Measurements from ENCODE around the gene LRRC7.
"Not testable (repeated sequence)": the region's sequence is repeated elsewhere in the genome, so short reads cannot be mapped to it uniquely, and the experiment has no call there.

LRRC7 gene

DNA sequence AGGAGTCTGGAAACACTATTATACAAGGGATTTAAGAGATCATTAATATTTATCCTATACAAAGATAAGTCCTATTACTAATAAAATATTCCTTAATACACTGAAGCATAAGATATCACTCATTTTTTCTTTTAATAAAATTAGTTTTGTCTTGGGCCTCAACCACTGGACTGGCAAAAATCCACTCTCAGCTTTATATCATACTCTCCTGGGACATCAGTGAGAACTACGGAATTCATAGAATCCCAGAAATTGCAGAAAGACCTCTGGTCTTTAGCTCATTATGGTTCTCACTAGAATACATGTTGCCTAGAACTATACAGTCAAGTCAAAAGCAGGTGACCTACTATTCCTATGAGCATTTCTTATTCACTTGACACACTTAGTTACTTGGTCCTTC, 352.7 kb downstream of the LRRC7 start:
- no peaks in the 10 kb centered on the region for H3K27me3 ChIP-seq (ENCODE audit: insufficient read depth, low read length)
- H3K9me3 ChIP-seq (ENCODE audit: low read length) = no peaks in the 10 kb centered on the region
- no peak overlapping the region for H3K9ac ChIP-seq (ENCODE audit: low read length)
- H3K27ac ChIP-seq (ENCODE audit: low read depth, low read length, poor library complexity, severe bottlenecking) = no peak overlapping the region
- H3K4me1 ChIP-seq (ENCODE audit: insufficient read depth, low read length, severe bottlenecking) = no peaks in the 10 kb centered on the region
- no peak for TF ChIP-seq CTCF (IDR thresholded peaks at IDR 0.05; ENCODE audit: low read length)
- no peak for TF ChIP-seq EZH2 (IDR thresholded peaks at IDR 0.05; ENCODE audit: borderline replicate concordance, low read length)
- H3K79me2 ChIP-seq (ENCODE audit: insufficient read depth, low read length) = no peaks in the 10 kb centered on the region
- H2AFZ ChIP-seq (ENCODE audit: low read length) = no peak overlapping the region
- H4K20me1 ChIP-seq (ENCODE audit: insufficient read depth, low read length) = no peaks in the 10 kb centered on the region
- H3K4me3 ChIP-seq (ENCODE audit: low read depth, low read length, poor library complexity, severe bottlenecking) = no peak overlapping the region
- no peaks in the 10 kb centered on the region for H3K9me2 ChIP-seq (ENCODE audit: low read depth, low read length)
- H3K36me3 ChIP-seq (ENCODE audit: insufficient read depth, low read length) = no peaks in the 10 kb centered on the region
- no peaks in the 10 kb centered on the region for H3F3A ChIP-seq (ENCODE audit: insufficient read depth, low read length)
- H3K4me2 ChIP-seq (ENCODE audit: low read length) = no peak overlapping the region

- Histone ChIP-seq H3K27ac (ENCODE audit: low read depth, low read length, poor library complexity, severe bottlenecking) (no peak overlapping the region), H3K4me1 (ENCODE audit: insufficient read depth, low read length, severe bottlenecking) (no peaks in the 10 kb centered on the region), H3K27me3 (ENCODE audit: insufficient read depth, low read length) (no peaks in the 10 kb centered on the region), H3K4me2 (ENCODE audit: low read length) (no peak overlapping the region), H3K9me2 (ENCODE audit: low read depth, low read length) (no peaks in the 10 kb centered on the region), H2AFZ (ENCODE audit: low read length) (no peak overlapping the region), H3K9ac (ENCODE audit: low read length) (no peak overlapping the region), H4K20me1 (ENCODE audit: insufficient read depth, low read length) (no peaks in the 10 kb centered on the region), H3K36me3 (ENCODE audit: insufficient read depth, low read length) (no peaks in the 10 kb centered on the region), H3K9me3 (ENCODE audit: low read length) (no peaks in the 10 kb centered on the region), H3K79me2 (ENCODE audit: insufficient read depth, low read length) (no peaks in the 10 kb centered on the region), H3F3A (ENCODE audit: insufficient read depth, low read length) (no peaks in the 10 kb centered on the region), H3K4me3 (ENCODE audit: low read depth, low read length, poor library complexity, severe bottlenecking) (no peak overlapping the region)
- TF ChIP-seq CTCF (IDR thresholded peaks at IDR 0.05; ENCODE audit: low read length) (no peak), EZH2 (IDR thresholded peaks at IDR 0.05; ENCODE audit: borderline replicate concordance, low read length) (no peak)
These were observed 353.8 kb downstream of the LRRC7 start for GRCh38 chr1:69921486-69921885.

GRCh38 chr1:69928234-69928633, 360.5 kb downstream of the LRRC7 start:
- not testable (repeated sequence) for H3F3A ChIP-seq (ENCODE audit: insufficient read depth, low read length); H3K9ac ChIP-seq (ENCODE audit: low read length); H3K9me3 ChIP-seq (ENCODE audit: low read length); H3K4me3 ChIP-seq (ENCODE audit: low read depth, low read length, poor library complexity, severe bottlenecking); H3K4me2 ChIP-seq (ENCODE audit: low read length); H3K9me2 ChIP-seq (ENCODE audit: low read depth, low read length); H2AFZ ChIP-seq (ENCODE audit: low read length); H3K4me1 ChIP-seq (ENCODE audit: insufficient read depth, low read length, severe bottlenecking); H3K79me2 ChIP-seq (ENCODE audit: insufficient read depth, low read length); H3K27me3 ChIP-seq (ENCODE audit: insufficient read depth, low read length); H3K36me3 ChIP-seq (ENCODE audit: insufficient read depth, low read length); H4K20me1 ChIP-seq (ENCODE audit: insufficient read depth, low read length); H3K27ac ChIP-seq (ENCODE audit: low read depth, low read length, poor library complexity, severe bottlenecking)

GRCh38 chr1:69929308-69930057, 361.8 kb downstream of the LRRC7 start:
- Histone ChIP-seq H3K79me2 (ENCODE audit: insufficient read depth, low read length) (no peaks in the 10 kb centered on the region), H3K27me3 (ENCODE audit: insufficient read depth, low read length) (no peaks in the 10 kb centered on the region), H3K4me2 (ENCODE audit: low read length) (no peak overlapping the region), H3K4me1 (ENCODE audit: insufficient read depth, low read length, severe bottlenecking) (no peaks in the 10 kb centered on the region), H3K9me3 (ENCODE audit: low read length) (no peaks in the 10 kb centered on the region), H3K9me2 (ENCODE audit: low read depth, low read length) (no peaks in the 10 kb centered on the region), H4K20me1 (ENCODE audit: insufficient read depth, low read length) (no peaks in the 10 kb centered on the region), H3K4me3 (ENCODE audit: low read depth, low read length, poor library complexity, severe bottlenecking) (no peak overlapping the region), H3K9ac (ENCODE audit: low read length) (no peak overlapping the region), H3F3A (ENCODE audit: insufficient read depth, low read length) (no peaks in the 10 kb centered on the region), H3K36me3 (ENCODE audit: insufficient read depth, low read length) (no peaks in the 10 kb centered on the region), H3K27ac (ENCODE audit: low read depth, low read length, poor library complexity, severe bottlenecking) (no peak overlapping the region), H2AFZ (ENCODE audit: low read length) (no peak overlapping the region)
- TF ChIP-seq EZH2 (IDR thresholded peaks at IDR 0.05; ENCODE audit: borderline replicate concordance, low read length) (no peak), CTCF (IDR thresholded peaks at IDR 0.05; ENCODE audit: low read length) (no peak)
